ENCODE data around the gene COG5. TPM values are rescaled to one million over a fixed set of nuclear protein-coding genes. Genes with fewer than 3 reads are reported as not detected.

The COG5 gene
- total RNA-seq, 1 donor from 2014 or later: 39.6 TPM

DNA sequence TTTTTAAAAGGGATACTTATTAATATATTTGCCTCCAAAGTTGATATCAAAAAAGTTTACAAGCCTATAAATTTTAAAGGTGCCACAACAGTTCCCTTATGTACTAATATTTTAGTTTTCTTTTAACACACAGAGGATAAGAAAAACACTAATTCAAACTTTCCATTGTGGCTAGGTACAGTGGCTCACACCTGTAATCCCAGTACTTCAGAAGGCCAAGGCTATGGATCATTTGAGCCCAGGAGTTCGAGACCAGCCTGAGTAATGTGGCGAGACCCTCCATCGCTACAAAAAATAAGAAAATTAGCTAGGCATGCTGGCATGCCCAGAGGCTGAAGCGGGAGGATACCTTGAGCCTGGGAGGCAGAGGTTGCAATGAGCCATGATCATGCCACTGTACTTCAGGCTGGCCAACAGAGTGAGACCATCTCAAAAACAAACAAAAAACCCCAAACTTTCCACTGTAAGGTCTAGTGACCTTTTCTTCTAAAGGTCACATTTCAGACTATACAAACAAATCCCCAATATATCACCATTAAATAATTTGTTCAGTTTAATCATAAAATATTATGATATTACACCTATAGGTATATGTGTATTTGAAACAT is 287.4 kb downstream of the COG5 start:
- intact Hi-C loops (cut with DNase I): no loop called here
- no peak for ATAC-seq
- TF ChIP-seq, protein P1, sequence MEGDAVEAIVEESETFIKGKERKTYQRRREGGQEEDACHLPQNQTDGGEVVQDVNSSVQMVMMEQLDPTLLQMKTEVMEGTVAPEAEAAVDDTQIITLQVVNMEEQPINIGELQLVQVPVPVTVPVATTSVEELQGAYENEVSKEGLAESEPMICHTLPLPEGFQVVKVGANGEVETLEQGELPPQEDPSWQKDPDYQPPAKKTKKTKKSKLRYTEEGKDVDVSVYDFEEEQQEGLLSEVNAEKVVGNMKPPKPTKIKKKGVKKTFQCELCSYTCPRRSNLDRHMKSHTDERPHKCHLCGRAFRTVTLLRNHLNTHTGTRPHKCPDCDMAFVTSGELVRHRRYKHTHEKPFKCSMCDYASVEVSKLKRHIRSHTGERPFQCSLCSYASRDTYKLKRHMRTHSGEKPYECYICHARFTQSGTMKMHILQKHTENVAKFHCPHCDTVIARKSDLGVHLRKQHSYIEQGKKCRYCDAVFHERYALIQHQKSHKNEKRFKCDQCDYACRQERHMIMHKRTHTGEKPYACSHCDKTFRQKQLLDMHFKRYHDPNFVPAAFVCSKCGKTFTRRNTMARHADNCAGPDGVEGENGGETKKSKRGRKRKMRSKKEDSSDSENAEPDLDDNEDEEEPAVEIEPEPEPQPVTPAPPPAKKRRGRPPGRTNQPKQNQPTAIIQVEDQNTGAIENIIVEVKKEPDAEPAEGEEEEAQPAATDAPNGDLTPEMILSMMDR (IDR thresholded peaks at IDR 0.05): no peak

DNA sequence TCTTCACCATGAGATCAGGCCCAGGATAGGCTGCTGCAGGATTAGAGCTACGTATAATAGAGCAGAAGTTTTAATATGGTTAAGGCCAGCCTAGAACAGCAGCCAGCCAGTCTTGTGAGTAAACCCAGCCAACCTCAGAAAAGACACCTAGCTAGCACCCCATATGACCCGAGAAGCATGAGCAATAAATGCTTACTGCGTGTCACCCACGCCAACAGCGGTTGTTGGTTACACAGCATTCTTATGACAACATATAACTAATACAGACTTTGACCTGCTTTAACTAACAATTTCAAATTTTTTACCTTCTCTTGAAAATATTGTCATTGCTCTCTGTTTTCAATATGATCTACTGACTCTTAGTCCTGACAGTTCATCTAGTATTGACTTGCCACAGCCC is 289.2 kb downstream of the COG5 start:
- DNase-seq: no peak
- intact Hi-C loops (cut with DNase I): no loop called here
- Histone ChIP-seq H3K27ac (no peak overlapping the region), H3K4me3 (no peak overlapping the region), H3K27me3 (no peaks in the 10 kb centered on the region), H3K9me3 (no peaks in the 10 kb centered on the region), H3K4me1 (no peaks in the 10 kb centered on the region), H3K36me3 (no peaks in the 10 kb centered on the region)
- ATAC-seq: no peak
- TF ChIP-seq, protein P1 (IDR thresholded peaks at IDR 0.05): no peak

More for the DNA sequence above, 287.4 kb downstream of the COG5 start:
- Histone ChIP-seq H3K9me3 (no peaks in the 10 kb centered on the region), H3K4me3 (no peak overlapping the region), H3K27me3 (no peaks in the 10 kb centered on the region), H3K36me3 (no peaks in the 10 kb centered on the region), H3K4me1 (no peaks in the 10 kb centered on the region), H3K27ac (no peak overlapping the region)
- no peak for DNase-seq

DNA sequence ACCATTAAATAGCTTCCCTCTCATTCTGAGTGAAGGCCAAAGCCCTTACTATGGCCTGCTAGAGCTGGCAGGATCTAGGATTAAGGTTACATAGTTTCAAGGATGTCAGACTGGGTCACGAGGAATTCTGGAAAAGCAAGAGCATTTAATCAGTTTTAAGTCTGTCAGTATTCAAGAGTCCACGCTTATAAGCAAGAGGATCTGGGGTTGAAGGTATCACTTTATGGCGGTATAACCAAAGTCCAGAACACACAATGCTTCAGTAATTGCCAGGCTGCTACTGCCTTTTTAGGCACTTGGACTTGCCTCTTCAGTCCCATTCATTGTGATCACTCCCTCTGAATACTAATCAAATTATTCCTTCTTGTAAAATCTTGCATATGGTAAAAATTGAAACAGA is 293.9 kb downstream of the COG5 start:
- ATAC-seq (no peak), DNase-seq (no peak)
- intact Hi-C loops (cut with DNase I): no loop called here
- TF ChIP-seq, protein P1 (IDR thresholded peaks at IDR 0.05): no peak
- Histone ChIP-seq H3K9me3 (no peaks in the 10 kb centered on the region), H3K4me3 (no peak overlapping the region), H3K36me3 (no peaks in the 10 kb centered on the region), H3K4me1 (no peaks in the 10 kb centered on the region), H3K27me3 (no peaks in the 10 kb centered on the region), H3K27ac (no peak overlapping the region)

DNA sequence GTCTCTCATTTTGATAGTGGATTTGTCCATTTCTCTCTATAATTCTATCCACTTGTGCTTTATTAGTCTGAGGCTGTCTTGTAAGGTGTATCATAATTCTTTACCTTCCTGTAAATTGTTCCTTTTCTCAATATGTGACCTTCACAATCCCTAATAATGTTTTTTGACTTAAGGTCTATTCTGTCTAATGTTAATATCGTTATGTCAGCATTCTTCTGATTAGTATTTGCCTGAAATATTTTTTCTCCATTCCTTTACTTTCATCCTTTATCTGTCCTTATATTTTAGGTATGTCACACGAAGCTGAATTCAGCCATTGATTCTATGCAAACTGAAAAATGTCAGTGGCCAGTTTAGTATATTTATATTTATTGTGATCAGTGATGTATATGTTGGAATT is 295.1 kb downstream of the COG5 start:
- H3K36me3 ChIP-seq: no peaks in the 10 kb centered on the region
- no peak overlapping the region for H3K4me3 ChIP-seq
- no peaks in the 10 kb centered on the region for H3K4me1 ChIP-seq
- no peak for DNase-seq
- H3K27ac ChIP-seq: no peak overlapping the region
- no peaks in the 10 kb centered on the region for H3K9me3 ChIP-seq
- TF ChIP-seq, protein P1 (IDR thresholded peaks at IDR 0.05): no peak
- no peak for ATAC-seq
- no peaks in the 10 kb centered on the region for H3K27me3 ChIP-seq
- intact Hi-C loops (cut with DNase I): no loop called here

DNA sequence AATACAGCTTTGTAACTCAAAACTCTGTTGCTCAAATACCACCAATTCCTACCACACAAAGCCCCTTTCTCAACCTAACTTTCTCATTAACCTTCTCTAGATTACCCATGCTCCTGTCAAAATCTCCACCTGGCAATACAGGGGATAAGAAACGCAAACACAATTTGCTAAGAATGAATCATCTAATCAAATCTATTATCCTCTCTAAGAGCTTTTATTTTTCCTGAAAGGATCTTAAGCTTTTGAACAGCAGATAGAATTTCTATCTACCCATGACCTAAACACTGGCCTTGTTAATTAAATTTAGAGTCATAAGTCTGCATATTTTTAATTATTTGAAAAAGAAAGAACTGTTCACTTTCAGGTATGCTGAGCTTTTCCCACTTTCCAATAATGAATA is 296.6 kb downstream of the COG5 start:
- TF ChIP-seq, protein P1 (IDR thresholded peaks at IDR 0.05): no peak
- Histone ChIP-seq H3K4me3 (no peak overlapping the region), H3K9me3 (no peaks in the 10 kb centered on the region), H3K27ac (no peak overlapping the region), H3K4me1 (no peaks in the 10 kb centered on the region), H3K27me3 (no peaks in the 10 kb centered on the region), H3K36me3 (no peaks in the 10 kb centered on the region)
- ATAC-seq: no peak
- intact Hi-C loops (cut with DNase I): no loop called here
- DNase-seq: no peak

DNA sequence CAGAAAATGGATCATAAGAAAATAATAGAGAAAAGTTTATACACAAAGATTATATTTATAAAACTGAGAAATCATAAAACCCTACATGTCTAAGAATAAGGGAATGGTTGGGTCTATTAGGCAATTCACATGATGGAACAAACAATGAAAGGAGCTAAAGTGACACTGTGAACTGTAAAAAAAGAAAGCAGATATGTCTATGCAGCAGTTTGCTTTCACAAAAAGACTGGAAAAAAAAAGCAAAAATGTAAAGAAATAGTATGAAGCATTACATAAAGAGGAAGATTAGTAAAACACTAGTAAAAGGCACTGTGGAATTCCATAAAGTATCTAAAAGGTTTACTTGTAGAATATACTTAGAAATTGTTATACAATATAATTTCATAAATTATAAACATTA is 299.0 kb downstream of the COG5 start:
- no peaks in the 10 kb centered on the region for H3K9me3 ChIP-seq
- no peaks in the 10 kb centered on the region for H3K4me1 ChIP-seq
- TF ChIP-seq, protein P1 (IDR thresholded peaks at IDR 0.05): no peak
- H3K4me3 ChIP-seq: no peak overlapping the region
- intact Hi-C loops (cut with DNase I): no loop called here
- no peak for DNase-seq
- no peaks in the 10 kb centered on the region for H3K27me3 ChIP-seq
- H3K27ac ChIP-seq: no peak overlapping the region
- ATAC-seq: no peak
- H3K36me3 ChIP-seq: no peaks in the 10 kb centered on the region
